Nephron progenitor cell (in vitro differentiated cells): ENCODE data around the gene CSNK1D.

Source experiments
- DNase-seq: peaks from one replicate; pipeline ENCODE4 v3.0.0; 2021
- H3K27ac Mint-ChIP-seq: 2 replicates; pipeline ENCODE4 v1.8.0; 2021; ENCODE audit warnings: mild to moderate bottlenecking, moderate library complexity, mixed read lengths
- H3K27me3 Mint-ChIP-seq: 2 replicates; pipeline ENCODE4 v1.8.0; 2021; ENCODE audit warnings: mild to moderate bottlenecking, low read depth, mixed read lengths; ENCODE audit not compliant: poor library complexity
- H3K36me3 Mint-ChIP-seq: 2 replicates; pipeline ENCODE4 v1.8.0; 2021; ENCODE audit warnings: low read depth, mixed read lengths
- H3K4me1 Mint-ChIP-seq: 2 replicates; pipeline ENCODE4 v1.8.0; 2021; ENCODE audit warnings: mixed read lengths
- H3K4me3 Mint-ChIP-seq: 2 replicates; pipeline ENCODE4 v1.8.0; 2021; ENCODE audit warnings: mild to moderate bottlenecking, moderate library complexity, mixed read lengths
- H3K9me3 Mint-ChIP-seq: 2 replicates; pipeline ENCODE4 v1.8.0; 2021; ENCODE audit warnings: mild to moderate bottlenecking, moderate library complexity, mixed read lengths
- TF ChIP-seq, protein P1 (sequence below): fragments of 200-600 bp; sonication (generic); IDR thresholded peaks from 2 replicates; pipeline ENCODE4 v1.5.0; 2021; ENCODE audit warnings: antibody characterized with exemption

CSNK1D gene

DNA sequence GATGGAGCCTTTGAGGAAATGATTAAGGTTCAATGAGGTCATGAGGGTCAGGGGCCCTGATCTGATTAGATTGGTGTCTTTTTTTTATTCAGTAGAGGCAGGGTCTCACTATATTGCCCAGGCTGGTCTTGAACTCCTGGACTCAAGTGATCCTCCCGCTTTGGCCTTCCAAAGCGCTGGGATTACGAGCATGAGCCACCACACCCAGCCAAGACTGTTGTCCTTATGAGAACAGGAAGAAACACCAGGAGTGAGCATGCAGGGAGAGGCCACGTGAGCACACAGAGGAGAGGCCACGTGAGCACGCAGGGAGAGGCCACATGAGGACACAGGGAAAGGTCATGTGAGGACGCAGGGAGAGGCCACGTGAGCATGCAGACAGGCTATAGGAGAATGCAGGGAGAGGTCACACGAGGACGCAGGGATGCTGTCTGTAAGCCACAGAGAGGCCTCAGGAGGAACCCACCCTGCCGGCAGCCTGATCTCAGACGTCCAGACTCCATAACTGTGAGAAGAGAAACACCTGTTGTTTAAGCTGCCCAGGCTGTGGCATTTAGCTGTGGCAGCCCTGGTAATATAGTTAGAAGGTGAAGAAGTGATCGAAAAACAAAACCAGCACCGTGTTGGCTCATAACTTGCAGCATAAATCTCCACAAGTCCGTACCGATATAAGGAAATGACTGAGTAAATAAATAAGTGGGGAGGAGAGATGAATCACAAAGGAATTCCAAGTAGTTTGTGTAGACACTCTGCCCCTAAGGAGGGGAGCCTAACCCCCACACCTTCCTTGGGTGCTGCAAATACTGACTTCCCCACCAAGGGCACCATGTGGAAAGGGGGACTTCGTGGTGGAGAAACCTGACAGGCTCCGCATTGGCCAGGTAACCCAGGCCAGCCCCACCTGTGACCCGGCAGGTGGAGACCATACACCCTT, 14.6 kb upstream of the CSNK1D start:
- H3K27me3 Mint-ChIP-seq = peaks cover 9% of the 10 kb centered on the region
- TF ChIP-seq, protein P1, sequence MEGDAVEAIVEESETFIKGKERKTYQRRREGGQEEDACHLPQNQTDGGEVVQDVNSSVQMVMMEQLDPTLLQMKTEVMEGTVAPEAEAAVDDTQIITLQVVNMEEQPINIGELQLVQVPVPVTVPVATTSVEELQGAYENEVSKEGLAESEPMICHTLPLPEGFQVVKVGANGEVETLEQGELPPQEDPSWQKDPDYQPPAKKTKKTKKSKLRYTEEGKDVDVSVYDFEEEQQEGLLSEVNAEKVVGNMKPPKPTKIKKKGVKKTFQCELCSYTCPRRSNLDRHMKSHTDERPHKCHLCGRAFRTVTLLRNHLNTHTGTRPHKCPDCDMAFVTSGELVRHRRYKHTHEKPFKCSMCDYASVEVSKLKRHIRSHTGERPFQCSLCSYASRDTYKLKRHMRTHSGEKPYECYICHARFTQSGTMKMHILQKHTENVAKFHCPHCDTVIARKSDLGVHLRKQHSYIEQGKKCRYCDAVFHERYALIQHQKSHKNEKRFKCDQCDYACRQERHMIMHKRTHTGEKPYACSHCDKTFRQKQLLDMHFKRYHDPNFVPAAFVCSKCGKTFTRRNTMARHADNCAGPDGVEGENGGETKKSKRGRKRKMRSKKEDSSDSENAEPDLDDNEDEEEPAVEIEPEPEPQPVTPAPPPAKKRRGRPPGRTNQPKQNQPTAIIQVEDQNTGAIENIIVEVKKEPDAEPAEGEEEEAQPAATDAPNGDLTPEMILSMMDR = no peak
- no peak overlapping the region for H3K27ac Mint-ChIP-seq
- H3K4me1 Mint-ChIP-seq = peaks cover 47% of the 10 kb centered on the region
- peaks cover 18% of the 10 kb centered on the region for H3K9me3 Mint-ChIP-seq
- DNase-seq = no peak
- H3K36me3 Mint-ChIP-seq = no peaks in the 10 kb centered on the region
- no peak overlapping the region for H3K4me3 Mint-ChIP-seq

DNA sequence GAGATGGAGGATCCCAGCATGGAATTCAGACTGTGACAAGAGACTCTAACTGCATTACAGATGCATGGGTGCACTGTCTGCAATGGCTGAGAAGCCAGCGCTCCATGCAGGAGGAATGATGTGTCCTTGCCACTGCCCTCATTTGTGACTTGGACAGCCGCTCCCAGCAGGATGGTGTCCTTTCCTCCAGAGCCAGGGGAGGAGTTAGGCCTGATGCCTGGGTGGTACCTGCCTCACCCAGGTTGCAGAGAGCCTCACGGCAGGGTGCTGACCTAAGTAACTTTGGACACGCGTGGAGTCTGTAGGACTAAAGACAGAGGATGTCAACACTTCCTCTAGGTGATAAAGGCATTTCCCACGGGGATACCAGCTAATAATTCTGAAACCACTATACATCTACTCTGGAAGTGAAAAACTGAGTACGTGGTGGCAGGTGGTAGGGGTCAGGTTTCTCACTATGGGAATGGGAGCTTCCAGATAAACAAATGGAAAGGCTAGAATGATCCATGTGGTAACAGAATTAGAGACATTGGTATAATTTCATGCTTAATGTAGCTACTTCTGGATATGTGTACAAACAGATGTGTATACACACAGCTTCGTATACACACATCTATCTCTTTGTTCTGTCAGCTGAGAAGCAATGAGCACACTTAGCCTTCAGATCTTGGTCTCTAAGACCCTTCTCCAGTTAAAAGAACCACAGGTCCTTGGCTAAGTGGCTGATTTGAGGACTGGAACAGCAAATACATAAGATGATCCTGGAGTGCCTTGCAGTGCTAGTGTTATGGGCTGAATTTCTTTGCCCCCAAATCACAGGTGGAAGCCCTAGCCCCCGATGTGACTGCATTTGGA, 13.7 kb upstream of the CSNK1D start:
- TF ChIP-seq, protein P1 = no peak
- Mint-ChIP-seq H3K4me3 (no peak overlapping the region), H3K27ac (no peak overlapping the region), H3K9me3 (peaks cover 18% of the 10 kb centered on the region), H3K36me3 (no peaks in the 10 kb centered on the region), H3K27me3 (peaks cover 9% of the 10 kb centered on the region), H3K4me1 (peaks cover 47% of the 10 kb centered on the region)
- no peak for DNase-seq

DNA sequence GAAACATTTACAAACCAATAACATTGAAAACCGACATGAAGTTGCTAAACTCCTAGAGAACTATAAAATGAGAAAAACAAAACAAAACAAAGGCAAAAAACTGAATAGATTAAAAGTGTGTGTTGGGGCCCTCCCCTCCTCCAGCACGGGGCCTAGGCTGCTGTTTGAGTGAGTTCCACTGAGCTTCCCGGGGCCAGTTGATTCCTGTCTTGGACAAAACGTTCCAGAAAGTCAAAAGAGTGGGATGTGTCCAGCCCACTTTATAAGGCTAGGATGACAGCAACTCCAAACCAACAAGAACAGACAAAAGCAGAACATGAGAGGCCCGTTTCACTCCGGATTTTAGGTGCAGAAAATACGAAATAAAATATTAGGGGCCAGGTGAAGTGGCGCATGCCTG, 11.6 kb upstream of the CSNK1D start:
- DNase-seq = no peak
- TF ChIP-seq, protein P1 = no peak
- Mint-ChIP-seq H3K36me3 (no peaks in the 10 kb centered on the region), H3K4me1 (peaks cover 51% of the 10 kb centered on the region), H3K4me3 (peak overlapping the region; percentile 31), H3K27me3 (peaks cover 9% of the 10 kb centered on the region), H3K9me3 (peaks cover 18% of the 10 kb centered on the region), H3K27ac (peak overlapping the region; percentile 97)

DNA sequence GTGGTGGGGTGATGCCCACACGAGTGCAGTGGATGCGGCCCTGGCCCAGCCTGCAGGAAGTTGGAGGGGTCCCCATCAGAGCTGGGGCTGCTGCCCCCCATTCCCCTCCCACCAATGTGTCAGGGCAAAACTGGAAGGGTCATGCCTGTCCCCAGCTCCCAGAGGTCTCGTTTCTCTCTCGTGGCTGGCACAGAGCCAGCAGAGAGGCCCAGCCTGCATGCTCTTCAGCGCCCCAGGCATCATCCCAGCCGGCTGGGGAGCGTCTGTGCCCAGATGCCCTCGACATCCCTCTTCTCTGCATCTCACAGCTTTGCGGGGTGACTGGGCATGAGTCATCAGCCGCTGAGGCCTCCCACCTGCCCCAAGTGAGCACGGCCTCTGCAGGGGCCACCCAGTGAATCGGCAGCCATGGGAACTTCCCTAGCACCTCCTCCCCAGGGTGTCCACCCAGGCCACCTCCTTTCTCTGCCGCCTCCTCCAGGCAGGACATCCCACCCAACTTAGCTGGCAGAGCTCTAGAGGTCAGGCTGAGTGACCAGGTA, 9.8 kb upstream of the CSNK1D start:
- TF ChIP-seq, protein P1 = no peak
- H3K4me1 Mint-ChIP-seq = peaks cover 48% of the 10 kb centered on the region
- H3K4me3 Mint-ChIP-seq = no peak overlapping the region
- peak overlapping the region; percentile 80 for H3K27ac Mint-ChIP-seq
- H3K36me3 Mint-ChIP-seq = peaks cover 4% of the 10 kb centered on the region
- peaks cover 18% of the 10 kb centered on the region for H3K9me3 Mint-ChIP-seq
- no peak for DNase-seq
- peaks cover 9% of the 10 kb centered on the region for H3K27me3 Mint-ChIP-seq

DNA sequence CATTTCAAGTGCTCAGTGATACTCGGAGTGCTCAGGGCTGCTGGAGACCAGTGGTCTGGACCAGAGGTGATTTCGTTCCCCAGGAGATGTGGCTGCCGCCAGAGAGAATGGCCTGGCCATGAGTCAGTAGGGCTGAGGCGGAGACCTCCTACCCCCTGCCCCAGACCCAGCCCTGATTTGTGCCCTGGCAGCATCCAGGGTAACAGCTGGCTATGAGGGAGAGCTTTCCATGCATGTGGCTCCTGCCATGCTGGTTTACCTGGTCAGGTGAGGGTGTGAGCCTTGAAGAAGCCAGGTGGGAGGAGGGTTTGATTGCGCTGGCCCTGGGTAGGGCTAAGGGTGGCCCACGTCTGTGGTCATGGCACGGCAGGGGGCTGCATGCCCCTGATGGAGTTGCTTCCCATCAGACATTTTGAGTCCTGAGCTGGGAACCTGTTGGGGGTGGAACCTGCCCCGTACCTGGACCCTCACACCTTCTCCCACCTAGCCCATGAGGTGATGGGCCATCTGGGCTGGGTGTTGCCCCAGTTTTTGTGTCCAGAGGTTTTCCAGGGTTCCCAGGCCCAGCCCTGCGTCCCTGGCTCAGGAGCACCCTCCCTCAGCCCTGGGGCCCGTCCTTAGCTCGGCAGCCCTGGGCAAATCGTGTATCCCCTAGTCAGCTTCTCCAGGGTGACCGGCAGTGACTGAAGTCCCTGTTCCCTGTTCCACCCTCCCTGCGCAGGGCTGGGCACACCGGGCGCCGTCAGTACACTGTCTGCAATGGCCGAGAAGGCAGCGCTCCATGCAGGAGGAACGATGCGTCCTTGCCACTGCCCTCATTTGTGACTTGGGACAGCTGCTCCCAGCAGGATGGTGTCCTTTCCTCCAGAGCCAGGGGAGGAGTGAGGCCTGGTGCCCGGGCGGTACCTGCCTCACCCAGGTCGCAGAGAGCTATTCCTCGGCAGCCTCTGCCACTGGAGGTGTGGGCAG, 9.0 kb upstream of the CSNK1D start:
- H3K4me1 Mint-ChIP-seq = peaks cover 55% of the 10 kb centered on the region
- TF ChIP-seq, protein P1 = no peak
- H3K9me3 Mint-ChIP-seq = peaks cover 10% of the 10 kb centered on the region
- peaks cover 11% of the 10 kb centered on the region for H3K36me3 Mint-ChIP-seq
- no peak overlapping the region for H3K27ac Mint-ChIP-seq
- H3K4me3 Mint-ChIP-seq = no peak overlapping the region
- no peak for DNase-seq
- H3K27me3 Mint-ChIP-seq = peaks cover 3% of the 10 kb centered on the region
